Epithelial cell of prostate (primary cell): ENCODE measurements around the gene NPR3.

Source experiments
- DNase-seq: peaks from one replicate; pipeline ENCODE4 v3.0.0-alpha.2; 2011; ENCODE audit warnings: low read depth, low spot score
- H3K27ac ChIP-seq: fragments of 450-650 bp; 2 replicates; pipeline ENCODE4 v1.5.1; 2017; ENCODE audit warnings: mild to moderate bottlenecking

The NPR3 gene

DNA sequence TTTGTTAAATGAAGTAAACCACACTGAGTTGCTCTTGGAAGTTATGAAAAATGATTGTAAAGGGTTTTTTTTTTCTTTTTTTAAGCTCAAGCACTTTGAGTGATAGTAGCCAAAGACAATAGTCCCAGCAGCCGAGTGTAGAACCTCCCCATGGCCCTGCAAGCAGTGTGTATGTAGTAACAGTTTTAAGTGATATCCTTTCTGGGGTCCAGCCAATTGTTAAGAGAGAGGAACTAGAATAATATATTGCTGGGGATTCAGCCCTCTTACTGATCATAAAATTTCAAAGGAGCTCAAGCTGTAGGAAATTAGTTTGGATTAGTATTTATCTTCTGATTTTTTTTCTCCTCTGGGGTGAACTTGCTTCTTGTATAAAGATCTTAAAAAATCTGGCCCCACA lies 43.2 kb downstream of the NPR3 start:
- H3K27ac ChIP-seq, result no peak overlapping the region
- DNase-seq, result no peak

DNA sequence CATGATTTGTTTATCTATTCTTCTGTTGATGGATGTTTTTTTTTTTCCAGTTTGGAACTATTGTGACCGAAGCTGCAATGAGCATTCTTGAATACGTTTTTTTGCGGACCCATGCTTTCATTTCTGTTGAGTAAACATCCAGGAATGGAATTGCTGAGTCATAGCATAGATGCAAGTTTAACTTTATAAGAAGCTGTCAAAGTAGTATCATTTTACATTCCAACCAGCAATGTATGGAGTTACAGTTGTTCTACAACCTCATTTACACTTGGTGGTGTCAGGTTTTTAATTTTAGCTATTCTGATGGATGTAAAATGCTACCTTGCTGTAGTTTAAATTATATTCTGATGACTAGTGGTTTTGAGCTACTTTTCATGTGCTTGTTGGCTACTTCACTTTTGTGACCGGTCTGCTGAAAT lies 49.0 kb downstream of the NPR3 start:
- H3K27ac ChIP-seq, result no peak overlapping the region
- peak; percentile 20 for DNase-seq

DNA sequence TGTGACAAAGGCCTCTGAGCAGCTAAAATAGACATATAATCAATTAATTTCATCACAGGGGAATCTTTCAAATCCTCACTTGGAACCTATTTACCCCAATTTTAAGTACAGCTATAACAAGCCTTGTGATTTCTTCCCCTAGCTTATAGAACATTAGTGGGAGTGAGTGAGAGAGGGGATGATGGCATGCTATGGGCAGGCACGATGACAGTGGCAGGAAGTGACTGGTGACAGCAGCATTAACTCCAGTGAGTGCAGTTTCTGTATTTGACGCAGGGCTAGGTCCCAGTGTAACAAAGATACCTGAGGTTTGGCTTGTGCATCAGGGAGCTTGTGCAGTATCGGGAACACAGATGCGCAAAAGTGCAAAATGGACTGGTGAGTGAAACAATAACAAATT lies 54.1 kb downstream of the NPR3 start:
- no peak for DNase-seq
- H3K27ac ChIP-seq, result no peak overlapping the region

DNA sequence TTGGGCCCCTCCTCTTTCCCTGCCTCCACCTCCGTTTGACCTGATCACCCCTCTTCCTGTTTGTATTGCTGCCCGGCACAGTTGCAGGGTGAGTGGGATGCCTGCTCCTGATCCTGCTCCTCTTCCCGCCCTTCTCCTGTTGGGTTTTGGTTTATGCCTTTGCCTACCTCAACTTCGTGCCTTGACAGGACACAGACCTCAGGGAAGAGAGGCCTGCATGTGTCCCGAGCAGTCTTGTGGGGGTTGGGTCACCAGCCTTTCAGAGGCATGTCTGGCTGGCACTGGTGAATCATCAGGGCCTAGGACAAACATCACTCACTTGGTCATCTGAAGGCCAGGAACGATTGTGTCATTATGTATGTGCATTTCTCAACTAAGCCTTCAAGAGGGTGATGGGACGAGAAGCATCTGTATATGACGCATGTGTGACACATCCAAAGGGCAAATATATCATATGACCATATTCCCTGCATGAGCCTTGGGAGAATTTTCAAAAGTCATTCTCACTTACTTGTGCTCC lies 56.9 kb downstream of the NPR3 start:
- peak overlapping the region; percentile 43 for H3K27ac ChIP-seq
- DNase-seq, result peak; percentile 96

DNA sequence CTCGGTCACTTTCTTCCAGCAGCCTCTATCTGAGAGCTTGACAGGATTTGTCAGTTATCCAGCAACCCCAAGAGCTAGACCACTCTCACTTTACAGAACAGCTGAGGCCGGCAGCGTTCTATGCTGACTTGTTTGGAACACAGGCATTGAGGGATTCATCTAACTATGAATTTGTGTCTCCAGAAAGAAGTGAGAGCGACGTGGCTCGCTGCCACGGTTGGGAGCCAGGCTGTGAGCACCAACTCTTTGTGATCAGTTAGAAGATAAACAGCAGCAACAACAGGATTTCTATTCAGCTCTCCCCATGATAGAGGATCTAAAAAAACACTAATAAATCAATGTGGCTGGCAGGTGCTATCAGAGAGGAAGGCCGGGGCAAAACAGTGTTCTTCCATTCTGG lies 58.6 kb downstream of the NPR3 start:
- H3K27ac ChIP-seq, result no peak overlapping the region
- no peak for DNase-seq

DNA sequence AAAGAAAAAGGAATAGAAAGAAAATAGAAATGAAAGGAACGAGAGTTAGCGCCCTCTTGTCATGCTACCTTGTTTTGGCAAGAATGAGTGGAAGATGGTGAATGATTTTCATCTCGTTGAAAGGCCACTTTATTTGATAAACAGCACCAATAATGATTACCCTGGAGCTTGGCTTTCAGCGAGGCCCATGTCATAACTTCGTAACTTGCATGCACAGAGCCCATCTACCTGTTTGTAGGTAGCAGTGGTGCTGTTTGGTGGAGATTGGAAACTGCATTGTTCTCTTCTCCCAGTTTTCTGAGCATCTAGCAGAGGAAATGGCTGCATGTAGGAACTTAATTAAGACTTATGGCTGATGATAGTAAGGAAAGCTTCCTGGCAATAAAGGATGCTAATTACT lies 59.3 kb downstream of the NPR3 start:
- no peak for DNase-seq

DNA sequence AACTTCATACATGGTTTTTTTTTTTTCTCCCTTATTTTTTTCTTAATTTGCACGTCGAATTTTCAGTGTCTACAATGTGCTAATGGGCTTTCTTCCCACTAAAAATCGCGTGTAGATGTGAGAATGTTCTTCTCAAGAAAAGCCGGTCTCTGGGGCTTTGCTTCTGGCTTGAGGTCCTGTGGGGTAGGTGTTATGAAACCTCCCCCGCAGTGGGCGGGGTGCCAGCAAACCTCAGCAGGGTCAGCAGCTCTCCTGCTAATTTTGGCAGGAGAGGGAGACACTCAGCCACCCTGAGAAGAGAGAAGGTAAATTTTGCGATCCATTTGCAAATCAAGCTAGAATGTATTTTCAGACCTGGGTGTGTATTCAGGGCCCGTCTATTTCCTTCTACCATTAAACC lies 59.9 kb downstream of the NPR3 start:
- no peak for DNase-seq

More for the DNA sequence above, 59.3 kb downstream of the NPR3 start:
- H3K27ac ChIP-seq, result no peak overlapping the region

DNA sequence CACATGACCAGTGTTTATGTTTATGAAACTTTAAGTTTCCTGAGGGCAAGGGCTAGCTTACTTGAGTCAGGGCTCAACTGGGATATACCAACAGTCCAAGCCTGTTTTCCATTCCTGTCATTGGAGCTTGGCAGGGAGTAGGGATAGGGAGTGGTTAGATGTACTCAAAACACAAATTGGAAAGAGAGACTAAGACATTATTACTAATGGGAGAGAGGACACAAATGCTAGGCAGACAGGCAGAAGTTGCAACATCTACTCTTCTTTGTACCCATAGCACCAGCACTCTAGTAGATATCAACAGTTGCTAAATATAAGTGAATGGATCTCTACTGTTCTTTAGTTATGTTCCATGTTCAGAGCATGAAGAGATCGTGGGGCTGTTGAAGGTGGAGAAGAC lies 62.8 kb downstream of the NPR3 start:
- H3K27ac ChIP-seq, result no peak overlapping the region
- no peak for DNase-seq

More for the DNA sequence above, 59.9 kb downstream of the NPR3 start:
- H3K27ac ChIP-seq, result no peak overlapping the region

DNA sequence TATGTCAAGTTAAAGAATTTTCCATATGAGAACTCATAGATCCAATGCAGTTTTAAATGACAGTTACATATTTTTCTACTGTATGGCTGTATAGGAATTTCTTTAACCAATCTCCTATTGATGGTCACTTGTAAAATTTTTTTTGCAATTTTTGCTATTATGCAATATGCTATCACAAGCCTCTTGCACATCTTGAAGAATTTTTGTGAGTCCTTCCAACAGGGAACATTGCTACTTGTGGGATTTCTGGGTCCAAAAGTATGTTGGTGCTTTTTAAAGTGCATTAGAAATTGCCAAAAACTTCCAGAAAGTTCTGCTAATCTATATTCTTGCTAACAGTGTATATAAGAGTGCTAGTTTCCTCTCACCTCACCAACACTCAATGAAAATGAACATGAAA lies 65.1 kb downstream of the NPR3 start:
- no peak for DNase-seq
- no peak overlapping the region for H3K27ac ChIP-seq

DNA sequence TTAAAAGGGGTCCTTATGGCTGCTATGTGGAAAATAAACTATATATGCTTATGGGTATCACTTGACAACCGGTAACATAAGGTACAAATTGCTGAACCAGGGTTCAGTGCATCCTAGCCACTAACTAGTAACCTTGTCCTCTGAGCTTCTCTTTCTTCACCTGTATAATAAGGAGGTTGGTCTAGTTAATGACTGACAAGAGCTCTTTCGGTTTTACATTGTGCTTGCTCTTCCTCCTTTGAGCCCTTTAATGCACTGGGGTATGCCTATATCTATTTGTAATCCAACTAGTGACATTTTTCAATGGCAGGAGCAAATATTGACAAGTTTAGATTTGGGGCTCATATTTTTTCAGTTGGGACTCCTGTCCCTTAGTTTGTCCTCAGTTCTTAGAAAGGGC lies 66.1 kb downstream of the NPR3 start:
- no peak for DNase-seq

DNA sequence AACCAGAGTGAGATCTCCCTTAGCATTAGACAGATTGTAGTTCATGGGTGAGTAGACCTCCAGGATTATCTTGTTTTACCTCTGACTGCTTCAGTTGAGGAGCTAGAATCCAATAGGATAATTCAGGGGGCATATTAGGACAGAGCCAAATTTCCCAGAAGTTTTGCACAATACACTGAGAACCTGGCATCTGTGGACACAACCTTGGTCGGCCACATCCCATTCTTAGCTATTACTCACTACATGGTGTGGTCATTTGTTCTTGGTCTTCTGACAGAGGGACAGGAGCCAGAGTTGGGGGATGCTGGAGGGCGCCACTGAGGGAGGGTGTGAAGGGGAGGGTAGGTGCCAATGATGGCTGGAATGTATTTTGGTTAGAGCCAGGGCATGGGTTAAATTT lies 66.6 kb downstream of the NPR3 start:
- H3K27ac ChIP-seq, result no peak overlapping the region
- no peak for DNase-seq

More for the DNA sequence above, 66.1 kb downstream of the NPR3 start:
- H3K27ac ChIP-seq, result no peak overlapping the region

DNA sequence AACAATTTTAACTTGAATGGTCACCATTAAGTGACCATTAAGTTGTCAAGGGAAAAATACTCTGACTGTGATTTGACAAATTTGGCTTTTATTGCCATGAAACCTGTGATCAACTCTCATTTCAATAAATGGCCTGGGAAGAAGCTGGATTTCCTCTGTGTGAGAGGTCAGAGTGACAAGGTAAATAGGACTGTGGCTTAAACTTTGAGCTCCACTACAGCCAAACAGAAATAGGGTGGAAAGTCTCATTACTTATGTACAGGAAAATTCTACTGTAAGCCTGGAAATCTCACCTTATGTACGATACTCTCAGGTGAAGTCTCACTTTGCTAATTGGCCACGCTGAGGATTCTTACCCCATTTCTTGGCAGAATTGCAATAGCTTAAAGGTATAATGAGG lies 67.3 kb downstream of the NPR3 start:
- DNase-seq, result no peak
- H3K27ac ChIP-seq, result no peak overlapping the region

DNA sequence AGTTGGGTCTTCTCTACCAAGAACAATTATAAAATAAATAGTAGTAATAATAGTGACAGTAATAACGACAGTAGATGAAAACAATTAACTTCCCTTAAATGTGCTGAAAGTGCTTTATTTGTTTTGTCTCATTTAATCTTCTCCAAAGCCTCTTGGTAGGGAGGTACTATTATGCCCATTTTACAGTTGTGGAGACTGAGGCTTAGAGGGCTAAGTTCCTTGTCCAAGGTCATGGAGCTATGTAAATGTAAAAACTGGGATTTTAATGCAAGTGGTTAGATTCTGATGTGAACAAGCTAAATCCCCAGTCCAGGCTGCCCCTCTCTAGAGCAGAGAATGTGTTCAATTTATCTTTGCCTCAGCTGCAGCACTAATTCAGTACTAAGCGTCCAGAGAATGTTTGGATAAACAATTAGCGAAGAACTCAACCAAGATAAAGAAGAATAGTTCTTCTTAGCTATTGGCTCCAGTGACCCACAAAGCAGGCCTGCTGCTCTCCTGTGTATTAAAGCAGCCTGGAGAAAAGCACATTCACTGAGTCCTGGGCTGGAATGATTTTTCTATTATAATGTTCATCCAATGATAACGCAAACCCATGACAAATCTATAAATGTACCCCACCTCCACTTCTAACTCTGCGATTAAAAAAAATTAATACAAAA lies 68.8 kb downstream of the NPR3 start:
- no peak overlapping the region for H3K27ac ChIP-seq
- DNase-seq, result no peak

DNA sequence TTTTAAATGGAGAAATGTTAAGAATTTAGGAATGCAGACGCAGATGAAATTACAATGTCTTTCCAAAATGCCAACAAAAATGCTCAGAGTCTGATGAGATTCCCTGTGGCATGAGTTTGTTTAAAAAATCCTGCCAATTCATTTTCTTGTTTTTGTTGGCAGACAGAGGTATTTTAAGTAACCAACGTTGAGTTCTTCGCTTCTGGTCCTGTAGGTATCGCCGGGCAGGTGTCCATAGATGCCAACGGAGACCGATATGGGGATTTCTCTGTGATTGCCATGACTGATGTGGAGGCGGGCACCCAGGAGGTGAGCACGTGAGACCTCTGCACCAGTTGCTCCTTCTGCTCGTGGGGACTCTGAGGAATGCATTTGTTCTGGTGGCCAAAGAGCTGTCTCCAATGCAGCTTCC lies 69.4 kb downstream of the NPR3 start:
- DNase-seq, result no peak
- no peak overlapping the region for H3K27ac ChIP-seq

DNA sequence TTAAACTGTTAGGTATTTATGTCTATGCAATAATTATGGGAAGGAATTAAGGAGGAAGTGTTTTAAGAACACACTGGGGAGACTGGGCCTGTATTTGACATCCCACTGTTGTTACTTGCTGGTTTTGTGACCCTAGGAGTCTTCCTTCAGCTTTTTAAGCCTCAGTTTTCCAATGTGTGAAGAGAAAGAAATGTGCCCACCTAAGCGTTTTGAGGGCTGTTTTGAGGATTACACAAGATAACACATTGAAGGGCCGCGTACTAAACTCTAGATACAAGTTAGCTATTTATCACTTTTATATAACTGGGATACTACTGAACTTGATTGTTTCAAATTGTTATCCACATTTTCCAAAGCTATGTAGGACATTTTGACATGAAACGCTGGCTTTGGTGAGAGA lies 72.5 kb downstream of the NPR3 start:
- no peak overlapping the region for H3K27ac ChIP-seq
- no peak for DNase-seq

DNA sequence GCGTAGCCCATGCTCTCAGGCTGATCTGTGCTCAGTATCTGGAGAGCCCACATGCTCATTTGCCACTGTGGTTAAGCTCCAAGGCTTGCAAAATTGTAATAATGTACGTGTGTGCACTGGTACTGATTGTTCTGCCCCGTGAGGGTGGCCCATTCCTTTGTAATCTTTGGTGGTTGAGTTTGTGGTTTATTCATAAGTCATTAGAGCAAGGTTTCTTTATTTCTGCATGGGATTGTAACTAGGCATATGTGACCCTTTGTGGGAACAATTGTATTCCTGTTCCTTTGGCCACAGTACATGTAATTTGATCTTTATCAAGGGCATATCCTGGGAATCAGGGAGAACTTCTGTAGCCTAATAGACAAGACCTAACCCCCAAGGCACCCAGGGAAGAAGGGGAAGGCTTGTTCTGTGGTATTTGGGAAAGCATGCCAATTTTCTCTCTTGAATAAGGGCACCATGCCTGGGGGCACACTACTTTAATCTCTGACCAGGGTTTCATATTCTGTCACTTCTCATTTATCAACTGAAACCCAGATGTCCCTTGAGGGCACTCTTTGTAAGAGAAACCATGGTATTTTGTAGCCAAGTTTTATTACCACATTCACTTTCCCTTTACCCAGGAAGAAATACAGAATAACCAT lies 74.6 kb downstream of the NPR3 start:
- no peak for DNase-seq

DNA sequence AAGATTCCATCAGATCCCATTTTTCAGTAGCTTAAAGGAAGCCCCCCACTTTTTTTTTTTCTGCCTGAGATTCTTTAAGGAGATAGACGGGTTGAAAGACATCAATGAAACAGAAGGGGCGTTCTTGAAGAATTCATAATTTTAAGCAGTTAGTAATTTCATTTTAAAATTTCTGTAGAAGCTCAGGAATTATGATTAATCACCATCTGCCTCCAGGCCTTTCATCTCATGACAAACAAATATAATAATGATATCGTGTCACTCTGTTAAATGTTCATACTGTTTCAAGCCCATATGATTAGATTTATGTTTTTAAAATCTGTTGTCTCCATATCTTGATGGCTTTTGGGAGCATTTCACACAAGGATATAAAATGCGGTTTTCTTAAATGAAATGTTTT lies 75.2 kb downstream of the NPR3 start:
- no peak for DNase-seq
- no peak overlapping the region for H3K27ac ChIP-seq

More for the DNA sequence above, 74.6 kb downstream of the NPR3 start:
- H3K27ac ChIP-seq, result no peak overlapping the region

DNA sequence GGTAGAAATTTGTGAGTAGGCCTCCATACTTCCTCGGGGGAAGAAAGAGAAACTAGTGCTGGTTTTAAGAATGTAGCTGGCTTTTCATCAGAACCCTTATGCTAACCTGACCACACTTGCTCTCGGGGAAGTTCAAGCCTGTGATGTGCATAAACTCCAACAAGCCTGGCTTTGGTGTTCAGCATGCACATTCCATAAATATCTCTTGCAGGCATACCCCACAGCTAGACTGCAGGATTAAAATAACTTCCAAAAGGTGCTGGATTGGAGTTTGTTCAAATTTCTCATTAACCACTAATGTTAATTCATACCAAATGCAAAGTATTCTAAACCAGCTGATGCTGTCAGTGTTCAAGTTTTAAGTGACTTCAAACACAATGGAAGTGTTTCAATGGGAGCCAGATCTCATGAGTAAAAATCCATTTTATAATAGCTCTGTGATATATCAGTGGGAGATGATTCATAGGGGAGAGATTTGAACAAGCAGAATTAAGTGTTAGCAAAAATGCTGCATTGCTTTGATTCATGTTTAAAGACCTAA lies 79.4 kb downstream of the NPR3 start:
- no peak overlapping the region for H3K27ac ChIP-seq
- no peak for DNase-seq

DNA sequence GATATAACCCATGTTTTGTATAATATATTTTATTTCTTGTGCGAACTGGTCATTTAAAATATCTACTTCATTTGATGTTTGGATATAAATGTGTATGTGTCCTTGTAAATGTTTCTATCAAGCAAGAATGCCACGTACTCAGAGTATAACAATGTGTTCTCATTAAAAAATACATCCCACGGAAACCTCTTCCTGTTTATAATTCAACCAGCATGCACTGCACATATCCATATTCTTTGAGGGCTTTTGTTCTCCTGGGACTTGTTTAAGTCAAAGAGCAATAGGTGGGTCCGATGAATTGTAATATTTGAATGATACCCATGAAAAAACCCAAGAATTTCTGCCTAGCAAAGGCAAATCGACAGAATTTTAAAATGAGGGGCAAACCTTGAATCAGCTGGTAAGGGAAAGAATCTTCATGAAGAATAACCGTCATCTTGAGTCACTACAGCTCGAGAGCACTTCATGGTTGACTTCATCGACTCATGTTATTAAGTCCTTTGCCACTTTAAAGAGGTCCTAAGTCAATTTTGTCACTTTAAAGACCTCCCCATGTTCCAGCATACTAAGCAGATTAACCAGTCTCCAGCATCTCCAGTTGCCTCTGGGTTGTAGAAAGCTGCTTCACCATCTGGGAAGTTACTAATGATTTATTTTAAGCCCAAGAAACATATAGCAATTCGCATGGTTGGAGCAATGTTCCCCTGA lies 80.6 kb downstream of the NPR3 start:
- no peak overlapping the region for H3K27ac ChIP-seq
- DNase-seq, result no peak

DNA sequence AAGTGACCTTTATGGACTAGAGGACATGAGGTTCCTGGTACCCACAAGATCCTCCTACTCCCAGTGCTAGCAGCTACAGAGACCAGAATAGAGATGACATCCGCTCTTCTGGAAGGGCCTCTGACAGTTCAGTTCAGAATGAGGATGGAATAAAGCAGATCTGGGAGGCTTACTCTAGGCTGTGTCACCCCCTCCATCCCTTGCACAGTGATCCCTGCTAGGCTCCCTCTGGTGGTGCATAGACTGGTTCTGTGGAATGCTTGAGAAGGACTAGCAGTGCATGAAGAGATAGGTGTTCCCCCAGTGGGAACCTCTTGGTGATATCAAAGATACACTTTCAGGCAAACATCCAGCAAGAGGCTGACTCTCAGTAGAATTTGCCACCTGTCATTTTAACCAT lies 83.0 kb downstream of the NPR3 start:
- H3K27ac ChIP-seq, result no peak overlapping the region
- no peak for DNase-seq

DNA sequence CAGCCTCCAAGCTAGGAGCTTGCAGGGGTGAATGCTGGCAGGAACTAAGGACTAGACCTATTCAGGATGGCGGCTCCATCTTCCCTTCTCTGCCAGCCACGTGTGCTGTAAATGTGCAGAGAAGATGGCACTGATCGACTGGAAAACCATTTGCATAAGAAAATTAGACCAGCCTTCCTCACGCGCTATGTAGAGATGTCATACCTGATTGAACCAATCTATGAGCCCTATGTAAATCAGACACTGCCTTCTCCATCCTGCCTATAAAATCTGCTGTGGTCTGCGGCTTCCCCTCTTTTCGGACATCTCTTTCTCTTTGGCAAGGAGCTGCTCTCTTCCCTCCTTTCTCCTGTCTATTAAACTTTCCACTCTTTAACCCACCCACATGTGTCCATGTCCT lies 91.6 kb downstream of the NPR3 start:
- H3K27ac ChIP-seq, result no peak overlapping the region

More for the DNA sequence above, 91.6 kb downstream of the NPR3 start:
- no peak for DNase-seq
